NCI-H128 (cell line): Measurements from ENCODE around the gene OR4C16.

Source experiments
- DNase-seq: peaks from one replicate; lab custom pipeline; 2025; ENCODE audit not compliant: unreplicated experiment; lab: John Stamatoyannopoulos, UW

OR4C16 gene

DNA sequence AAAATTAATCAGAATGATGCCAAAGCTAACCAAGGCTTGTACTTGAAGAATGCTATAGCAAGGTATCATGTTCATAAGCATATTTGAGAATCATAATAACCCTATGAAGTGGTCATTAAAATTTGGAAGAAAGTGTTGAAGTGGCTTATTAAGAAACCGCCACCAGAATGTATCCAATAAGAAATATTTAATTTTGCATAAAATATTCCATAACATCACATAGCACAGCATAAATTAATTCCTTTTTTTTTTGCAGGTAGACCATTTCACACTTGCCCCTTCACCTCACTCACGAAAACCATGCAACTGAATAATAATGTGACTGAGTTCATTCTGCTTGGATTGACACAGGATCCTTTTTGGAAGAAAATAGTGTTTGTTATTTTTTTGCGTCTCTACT, at the start of gene OR4C16:
Gene OR4C16, plus strand, starts transcription at position 301 of the 400 bp plus-strand sequence. Its CDS starts 0 bp downstream, at position 301.
- DNase-seq: no peak

DNA sequence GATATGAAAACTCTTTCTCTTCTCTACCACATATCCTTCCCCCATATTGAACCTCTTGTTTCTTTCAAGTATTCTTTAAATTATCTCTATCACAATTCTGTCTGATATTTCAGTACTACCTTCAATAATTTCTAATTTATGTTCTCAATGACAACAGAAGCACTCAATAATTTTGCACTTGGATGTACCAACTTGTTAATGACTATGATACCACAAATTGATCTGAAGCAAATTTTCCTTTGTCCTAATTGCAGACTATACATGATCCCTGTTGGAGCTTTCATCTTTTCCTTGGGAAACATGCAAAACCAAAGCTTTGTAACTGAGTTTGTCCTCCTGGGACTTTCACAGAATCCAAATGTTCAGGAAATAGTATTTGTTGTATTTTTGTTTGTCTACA, 17.8 kb upstream of the OR4C16 start, which contains the start of gene OR4C15:
Gene OR4C15, plus strand, starts transcription at position 301 of the 400 bp plus-strand sequence. Its CDS starts 0 bp downstream, at position 301.
- no peak for DNase-seq

DNA sequence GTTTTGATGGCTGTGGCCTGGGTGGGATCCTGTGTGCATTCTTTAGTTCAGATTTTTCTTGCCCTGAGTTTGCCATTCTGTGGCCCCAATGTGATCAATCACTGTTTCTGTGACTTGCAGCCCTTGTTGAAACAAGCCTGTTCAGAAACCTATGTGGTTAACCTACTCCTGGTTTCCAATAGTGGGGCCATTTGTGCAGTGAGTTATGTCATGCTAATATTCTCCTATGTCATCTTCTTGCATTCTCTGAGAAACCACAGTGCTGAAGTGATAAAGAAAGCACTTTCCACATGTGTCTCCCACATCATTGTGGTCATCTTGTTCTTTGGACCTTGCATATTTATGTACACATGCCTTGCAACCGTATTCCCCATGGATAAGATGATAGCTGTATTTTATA, 620 bp downstream of the OR4C16 start:
- no peak for DNase-seq

DNA sequence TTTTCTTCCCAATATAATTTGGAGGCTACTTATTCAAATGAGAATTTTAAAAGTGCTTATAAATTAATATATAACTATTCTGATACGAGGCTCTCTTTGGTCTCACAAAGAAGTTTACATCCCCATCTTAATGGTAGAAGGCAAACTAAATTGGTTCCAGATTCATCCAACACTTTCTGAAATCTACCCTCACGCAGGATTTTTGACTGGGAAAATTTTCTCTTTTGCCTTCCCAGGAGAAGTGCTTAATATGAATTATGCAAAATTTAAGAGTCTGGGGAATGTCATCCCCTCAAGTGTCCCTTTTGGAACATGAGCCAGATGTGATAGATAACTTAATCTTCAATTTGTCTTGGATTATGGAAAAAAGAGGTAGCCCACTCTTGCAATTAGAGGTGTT, 35.6 kb downstream of the OR4C16 start, which contains the start of gene OR4C11:
Gene OR4C11, minus strand, starts transcription at position 101 of the 400 bp plus-strand sequence. CDS start 3,272 bp downstream, outside the sequence.
- no peak for DNase-seq
